ENCODE data around the gene MLX.
A peak's percentile ranks its signal among the peaks of the same experiment; 100 is the strongest.
"Not testable (repeated sequence)": the region's sequence is repeated elsewhere in the genome, so short reads cannot be mapped to it uniquely, and the experiment has no call there.

MLX gene

DNA sequence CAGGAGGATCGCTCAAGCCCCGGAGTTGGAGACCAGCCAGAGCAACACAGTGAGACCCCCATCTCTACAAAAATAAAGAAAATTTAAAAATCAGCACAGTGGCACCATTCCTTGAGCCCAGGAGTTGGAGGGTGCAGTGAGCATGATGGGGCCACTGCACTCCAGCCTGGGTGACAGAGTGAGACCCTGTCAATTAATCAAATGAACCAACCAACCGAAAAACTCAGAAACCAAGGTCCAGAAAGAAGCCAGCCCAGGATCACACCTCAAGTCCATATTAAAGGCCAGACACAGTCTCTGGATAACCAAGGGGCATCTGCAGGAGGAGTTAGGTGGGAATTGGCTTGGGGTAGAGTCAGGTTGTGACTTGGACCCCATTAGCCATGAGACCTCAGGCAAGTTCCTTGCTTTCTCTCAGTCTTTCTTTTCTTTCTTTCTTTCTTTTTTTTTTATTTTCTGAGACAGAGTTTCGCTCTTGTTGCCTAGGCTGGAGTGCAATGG is 11.7 kb upstream of the MLX start:
- DNase-seq (ENCODE audit: low read depth): no peak

DNA sequence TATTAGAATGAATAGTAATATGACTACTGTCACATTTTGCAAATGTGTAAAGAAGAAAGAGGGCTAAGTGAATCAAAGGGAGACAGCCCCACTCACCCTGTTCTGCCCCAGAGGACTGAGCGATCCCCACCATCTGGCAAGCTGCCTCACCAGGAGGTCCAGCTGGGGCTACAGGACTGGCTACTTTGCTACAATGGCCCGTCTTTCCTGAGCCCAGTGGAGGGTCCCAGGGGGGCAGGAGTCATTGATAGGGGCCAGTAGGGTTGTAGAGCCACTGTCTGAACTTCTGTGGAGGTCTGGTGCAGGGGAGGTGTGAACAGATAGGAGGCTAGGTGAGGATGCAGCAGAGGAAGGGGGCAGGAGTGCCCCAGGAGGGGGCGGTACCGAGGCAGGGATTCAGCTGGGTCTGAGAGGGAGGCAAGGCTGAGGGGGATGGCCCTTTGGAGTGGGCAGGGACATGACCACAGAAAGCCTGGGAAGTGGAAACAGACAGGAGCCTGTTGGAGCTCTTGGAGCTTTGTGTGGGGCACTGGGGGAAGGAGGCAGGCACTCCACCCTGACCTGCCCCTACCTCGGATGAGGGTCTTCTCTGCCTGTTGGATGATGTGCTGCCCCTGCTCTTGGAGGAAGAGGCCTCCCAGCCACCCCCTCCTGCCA is 10.8 kb upstream of the MLX start:
- not testable (repeated sequence) for DNase-seq (ENCODE audit: low read depth)

DNA sequence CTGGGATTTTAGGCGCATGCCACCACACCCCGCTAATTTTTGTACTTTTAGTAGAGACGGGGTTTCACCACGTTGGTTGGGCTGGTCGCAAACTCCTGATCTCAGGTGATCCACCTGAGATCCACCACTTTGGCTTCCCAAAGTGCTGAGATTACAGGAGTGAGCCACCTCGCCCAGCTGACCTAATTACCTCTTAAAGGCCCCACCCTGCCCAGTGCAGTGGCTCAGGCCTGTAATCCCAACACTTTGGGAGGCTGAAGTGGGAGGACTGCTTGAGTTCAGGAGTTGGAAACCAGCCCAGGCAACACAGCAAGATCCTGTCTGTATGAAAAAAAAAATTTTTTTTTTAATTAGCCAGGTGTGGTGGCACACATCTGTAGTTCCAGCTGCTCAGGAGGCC is 7.8 kb upstream of the MLX start:
- no peak for DNase-seq (ENCODE audit: low read depth)

DNA sequence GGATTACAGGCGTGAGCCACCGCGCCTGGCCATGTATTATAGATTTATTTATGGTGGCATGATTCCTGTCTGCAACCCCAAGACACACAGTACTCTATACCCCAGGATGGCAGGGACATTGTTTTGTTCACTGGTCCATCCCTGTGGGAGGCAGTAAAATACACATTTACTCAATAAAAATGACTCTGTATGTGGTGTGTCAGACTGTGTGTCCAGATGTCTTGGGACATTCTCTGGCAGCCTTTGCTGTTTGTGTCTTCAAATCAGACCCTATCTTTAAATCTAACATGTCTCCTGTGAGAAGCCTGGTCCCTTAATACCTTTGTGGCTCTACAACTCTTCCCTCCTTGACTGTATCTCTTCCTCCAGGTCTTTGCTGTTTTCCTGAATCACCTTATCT is 6.7 kb upstream of the MLX start:
- DNase-seq (ENCODE audit: low read depth): no peak

DNA sequence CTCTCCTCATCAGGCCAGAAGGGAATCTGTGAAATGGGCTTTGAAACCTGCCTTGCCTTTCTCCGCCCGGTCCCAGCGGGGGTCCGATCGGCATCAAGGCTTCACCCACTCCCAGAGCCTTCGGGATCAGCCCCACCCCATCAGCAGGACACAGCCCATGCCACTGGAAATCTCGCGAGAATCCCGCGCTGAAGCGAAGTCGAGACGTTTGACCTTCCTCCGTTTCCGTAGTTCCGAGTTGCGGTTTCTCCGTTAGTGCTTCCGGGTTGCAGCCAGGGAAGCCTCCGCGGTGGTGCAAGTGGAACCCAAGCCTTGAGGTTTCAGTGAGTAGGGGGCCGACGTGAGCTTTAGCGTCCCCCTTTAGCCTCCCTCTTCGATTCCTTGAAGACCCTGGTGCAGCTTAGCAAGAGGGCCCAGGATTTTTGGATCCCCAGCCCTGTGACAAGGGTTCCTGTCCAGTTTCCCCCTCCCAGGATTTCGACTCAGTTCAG is 5.0 kb upstream of the MLX start, which contains the start of gene COASY:
Gene COASY (plus strand): TSS at position 252 of the 491 bp plus-strand sequence. CDS start 475 bp downstream, outside the sequence.
- peak; percentile 82 for DNase-seq (ENCODE audit: low read depth)

DNA sequence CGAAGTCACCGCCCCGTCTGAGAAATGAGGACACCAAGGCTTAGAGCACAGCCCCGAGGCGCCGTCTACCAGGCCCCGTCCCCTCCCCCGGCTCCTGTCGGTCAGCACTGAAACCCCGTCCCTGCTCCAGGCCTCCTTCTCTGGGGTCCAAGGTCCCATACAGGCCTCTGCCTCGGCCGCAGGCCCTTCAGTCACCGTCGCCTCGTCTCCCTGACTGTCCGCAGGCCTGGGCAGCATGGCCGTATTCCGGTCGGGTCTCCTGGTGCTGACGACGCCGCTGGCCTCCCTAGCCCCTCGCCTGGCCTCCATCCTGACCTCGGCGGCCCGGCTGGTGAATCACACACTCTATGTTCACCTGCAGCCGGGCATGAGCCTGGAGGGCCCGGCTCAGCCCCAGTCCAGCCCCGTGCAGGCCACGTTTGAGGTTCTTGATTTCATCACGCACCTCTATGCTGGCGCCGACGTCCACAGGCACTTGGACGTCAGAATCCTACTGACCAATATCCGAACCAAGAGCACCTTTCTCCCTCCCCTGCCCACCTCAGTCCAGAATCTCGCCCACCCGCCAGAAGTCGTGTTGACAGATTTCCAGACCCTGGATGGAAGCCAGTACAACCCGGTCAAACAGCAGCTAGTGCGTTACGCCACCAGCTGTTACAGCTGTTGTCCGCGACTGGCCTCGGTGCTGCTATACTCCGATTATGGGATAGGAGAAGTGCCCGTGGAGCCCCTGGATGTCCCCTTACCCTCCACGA is 4.3 kb upstream of the MLX start:
- no peak for DNase-seq (ENCODE audit: low read depth)

DNA sequence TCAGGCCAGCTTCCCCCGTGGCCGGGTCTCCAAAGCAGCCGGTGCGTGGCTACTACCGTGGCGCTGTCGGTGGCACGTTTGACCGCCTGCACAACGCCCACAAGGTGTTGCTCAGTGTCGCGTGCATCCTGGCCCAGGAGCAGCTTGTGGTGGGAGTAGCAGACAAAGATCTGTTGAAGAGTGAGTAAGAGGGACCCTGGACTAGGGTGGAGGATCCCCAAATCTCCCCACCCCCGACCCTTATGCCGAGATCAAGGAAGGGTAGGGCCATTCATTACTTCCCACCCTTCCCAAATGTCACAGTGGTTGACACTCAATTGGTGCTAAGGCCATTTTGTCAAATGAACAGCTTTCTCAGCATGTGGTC is 3.8 kb upstream of the MLX start:
- DNase-seq (ENCODE audit: low read depth): no peak

DNA sequence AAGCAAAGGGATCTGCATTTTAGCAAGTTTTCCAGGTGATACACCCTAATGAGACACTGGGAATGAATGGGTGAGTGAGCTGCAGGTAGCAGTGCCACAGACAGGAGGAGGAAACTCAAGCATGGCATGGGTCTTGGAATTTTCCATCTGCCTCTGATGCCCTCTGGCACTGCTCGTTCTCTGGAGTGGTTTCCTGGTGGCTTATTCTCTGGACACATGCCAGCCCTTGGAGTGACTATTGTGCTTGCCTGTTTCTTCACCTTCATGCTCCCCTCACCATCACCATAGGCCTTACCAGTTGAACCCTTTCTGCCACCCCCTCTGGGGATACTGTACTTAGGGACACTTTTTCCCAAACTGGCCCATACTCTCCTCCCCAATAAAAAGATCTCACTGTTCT is 3.4 kb upstream of the MLX start:
- DNase-seq (ENCODE audit: low read depth): no peak

DNA sequence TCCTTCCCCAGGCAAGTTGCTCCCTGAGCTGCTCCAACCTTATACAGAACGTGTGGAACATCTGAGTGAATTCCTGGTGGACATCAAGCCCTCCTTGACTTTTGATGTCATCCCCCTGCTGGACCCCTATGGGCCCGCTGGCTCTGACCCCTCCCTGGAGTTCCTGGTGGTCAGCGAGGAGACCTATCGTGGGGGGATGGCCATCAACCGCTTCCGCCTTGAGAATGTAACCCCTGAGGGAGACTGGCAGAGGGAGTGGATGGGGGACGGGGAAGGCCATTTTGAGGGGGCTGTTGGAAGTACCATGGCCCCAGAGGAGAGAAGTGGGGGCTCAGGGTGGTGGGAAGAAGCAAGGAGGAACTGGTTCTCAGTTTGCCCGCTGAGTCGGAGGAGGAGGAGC is 3.0 kb upstream of the MLX start:
- no peak for DNase-seq (ENCODE audit: low read depth)

DNA sequence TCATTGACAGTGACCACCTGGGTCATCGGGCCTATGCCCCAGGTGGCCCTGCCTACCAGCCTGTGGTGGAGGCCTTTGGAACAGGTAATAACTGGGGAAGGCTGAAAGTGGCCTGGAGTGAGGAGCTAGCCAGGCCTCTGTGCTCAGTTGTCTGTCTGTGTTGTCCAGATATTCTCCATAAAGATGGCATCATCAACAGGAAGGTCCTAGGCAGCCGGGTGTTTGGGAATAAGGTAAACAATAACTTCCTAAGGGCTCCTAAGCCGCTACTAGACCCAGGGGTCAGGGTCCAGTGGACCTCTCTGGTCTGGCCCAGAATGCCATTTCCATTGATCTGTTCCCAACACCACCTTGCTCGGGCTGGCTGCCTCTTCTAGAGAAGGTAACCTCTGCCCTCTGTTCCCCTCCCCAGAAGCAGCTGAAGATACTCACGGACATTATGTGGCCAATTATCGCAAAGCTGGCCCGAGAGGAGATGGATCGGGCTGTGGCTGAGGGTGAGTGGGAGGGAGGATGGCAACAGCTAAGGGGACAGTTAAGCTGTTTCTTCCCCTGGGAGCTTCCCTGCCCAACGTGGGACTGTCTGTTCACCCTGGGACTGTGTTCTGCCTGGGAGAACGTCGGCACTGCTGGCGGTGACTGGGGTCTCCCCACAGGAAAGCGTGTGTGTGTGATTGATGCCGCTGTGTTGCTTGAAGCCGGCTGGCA is 1.9 kb upstream of the MLX start:
- no peak for DNase-seq (ENCODE audit: low read depth)

DNA sequence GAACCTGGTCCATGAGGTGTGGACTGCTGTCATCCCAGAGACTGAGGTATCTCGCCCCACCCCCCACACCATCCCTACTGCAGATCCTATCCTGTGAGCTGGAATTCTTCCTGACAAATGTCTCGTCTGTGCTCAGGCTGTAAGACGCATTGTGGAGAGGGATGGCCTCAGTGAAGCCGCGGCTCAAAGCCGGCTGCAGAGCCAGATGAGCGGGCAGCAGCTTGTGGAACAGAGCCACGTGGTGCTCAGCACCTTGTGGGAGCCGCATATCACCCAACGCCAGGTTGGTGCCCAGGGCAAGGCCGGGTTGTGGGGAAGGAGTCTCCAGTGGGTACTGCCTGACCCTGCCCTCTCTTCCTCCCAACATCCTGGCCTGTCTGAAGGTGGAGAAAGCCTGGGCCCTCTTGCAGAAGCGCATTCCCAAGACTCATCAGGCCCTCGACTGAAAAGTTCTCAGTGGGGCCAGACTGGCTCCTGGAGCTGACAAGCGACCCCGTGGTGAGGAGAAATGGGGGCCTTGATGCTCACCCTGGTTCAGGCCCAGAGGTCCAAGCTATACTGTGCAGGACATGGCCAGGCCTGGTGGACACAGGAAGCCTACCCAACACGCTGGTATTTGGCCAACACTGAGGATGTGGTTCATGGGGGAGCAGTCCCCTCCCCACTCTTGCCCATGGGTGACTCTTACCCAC is 1.2 kb upstream of the MLX start:
- no peak for DNase-seq (ENCODE audit: low read depth)

DNA sequence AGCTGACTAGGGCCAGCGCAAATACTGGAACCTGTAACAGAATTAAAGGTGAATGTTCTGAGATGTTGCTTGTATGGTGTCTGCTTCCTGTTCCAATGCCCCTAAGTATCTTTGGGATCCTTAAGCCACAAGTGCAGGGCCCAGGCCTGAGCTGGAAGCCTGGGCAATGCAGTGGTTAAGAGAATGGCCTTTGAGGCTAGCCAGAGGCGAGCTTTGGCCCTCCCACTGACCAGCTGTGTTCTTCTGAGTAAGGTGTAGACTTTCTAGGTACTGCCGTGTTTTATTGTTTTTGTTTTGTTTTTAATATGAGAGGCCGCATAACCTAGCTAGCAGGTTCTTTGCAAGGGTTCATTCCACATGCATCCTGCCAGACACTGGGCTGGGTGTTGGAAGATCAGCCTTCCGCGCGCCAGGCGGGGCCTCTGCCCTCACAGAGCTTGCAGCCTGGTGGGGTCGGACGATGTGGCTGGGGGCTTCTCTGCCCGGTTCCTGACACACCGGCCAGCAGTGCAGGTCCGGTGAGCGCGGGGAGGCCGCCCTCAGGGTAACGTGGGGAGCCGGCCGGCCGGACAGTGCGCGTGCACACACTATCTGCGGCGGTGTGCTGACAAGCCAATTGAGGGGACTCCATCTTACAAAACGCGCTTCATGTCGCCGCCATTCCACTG is 551 bp upstream of the MLX start:
- DNase-seq (ENCODE audit: low read depth): no peak

DNA sequence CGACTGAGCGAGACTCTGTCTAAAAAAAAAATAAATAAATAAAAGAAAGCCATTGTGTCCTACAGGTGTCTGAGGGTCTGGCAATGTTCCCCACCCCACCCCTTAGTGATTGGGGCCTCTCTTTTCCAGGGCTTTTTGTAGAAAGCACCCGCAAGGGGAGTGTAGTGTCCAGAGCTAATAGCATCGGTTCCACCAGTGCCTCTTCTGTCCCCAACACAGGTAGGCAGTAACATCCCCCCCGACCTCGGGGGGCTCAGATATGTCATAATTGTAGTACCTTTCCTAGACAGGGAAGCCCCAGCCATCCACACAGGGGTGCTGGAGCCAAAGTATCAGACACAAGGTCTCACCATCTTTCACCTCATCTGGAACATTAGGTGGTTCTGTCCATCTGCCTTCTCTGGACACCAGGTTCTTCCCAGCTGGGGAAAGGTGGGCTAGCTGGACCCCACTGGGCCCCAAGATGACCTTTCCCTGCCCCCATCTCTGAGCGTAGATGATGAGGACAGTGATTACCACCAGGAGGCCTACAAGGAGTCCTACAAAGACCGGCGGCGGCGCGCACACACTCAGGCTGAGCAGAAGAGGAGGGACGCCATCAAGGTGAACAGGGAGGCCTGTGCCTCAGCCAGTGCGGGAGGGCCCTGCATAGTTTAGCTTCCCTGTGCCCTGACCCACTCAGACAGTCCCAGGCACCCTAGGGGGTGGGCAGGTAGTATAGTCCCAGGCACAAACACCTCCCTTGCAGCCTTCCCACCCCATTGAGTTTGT is 1.6 kb downstream of the MLX start:
- DNase-seq (ENCODE audit: low read depth): no peak

DNA sequence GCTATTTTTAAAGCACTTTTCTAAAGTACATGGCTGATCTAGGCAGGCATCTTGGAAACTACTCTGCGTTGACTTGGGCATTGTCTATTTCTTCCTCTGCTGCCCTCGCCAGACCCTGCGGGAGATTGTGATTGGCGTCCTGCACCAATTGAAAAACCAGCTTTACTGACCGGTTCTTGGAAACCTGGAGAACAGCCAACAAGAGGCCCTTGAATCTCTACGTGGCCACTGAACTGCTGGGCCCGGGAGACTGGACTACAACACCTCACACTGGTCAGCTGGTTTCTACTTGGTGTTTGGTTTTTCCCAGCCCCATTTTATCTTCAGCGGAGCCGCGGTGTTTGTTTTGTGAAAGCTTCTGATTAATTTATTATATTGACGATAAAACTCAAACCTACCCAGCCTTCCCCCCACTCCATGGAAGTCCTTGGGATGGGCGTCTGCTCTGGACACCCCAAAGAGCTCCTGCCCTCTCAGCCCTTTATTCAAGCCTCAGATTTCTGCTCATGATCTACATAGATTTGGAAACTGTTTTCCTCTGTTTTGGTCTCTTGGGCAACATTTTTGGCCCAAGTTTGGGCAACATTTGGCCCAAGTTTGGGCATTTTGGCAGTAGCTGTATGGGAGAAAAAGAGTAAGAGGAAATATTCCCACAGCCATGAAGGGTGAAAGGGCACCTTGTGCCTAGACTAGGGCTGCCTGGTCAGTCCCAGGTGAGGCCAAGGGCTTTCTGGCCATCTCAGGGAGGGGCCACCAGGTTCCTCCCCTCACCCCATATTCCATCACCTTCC is 4.7 kb downstream of the MLX start:
- DNase-seq (ENCODE audit: low read depth): no peak

DNA sequence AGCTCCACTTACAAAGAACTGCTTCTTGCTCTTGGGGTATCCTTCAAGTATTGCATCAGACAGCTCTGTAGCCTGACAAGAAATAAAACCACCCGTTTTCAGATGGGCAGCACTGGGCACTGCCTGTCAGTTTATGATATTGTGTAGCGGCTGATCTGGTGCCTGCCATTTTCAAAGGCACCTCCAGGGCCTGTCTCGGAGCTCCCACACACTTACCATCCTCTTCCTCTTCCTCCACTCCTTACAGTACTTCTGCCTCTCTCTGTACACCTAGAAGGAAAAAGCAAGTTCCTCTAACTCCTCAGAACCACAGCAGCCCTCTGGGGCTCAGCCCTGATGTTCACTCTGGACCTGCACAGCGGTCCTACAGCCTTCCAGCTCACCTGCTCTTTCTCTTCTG is 6.2 kb downstream of the MLX start:
- no peak for DNase-seq (ENCODE audit: low read depth)

DNA sequence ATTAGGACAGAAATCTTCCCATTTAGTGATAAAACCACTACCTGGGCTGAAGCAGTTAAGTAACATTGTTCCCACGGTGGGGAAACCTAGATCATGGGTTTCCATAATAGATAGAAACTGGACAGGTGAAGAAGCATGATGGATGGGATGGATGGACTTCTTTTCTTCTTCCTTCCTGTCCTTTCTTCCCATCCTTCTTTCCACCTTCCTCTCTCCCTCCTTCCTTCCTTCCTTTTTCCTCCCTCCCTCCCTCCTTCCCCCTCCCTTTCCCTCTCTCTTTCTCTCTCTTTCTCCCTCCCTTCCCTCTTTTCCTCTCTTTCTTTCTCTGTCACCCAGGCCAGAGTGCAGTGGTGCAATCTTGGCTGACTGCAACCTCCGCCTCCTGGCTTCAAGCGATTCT is 7.6 kb downstream of the MLX start:
- no peak for DNase-seq (ENCODE audit: low read depth)

DNA sequence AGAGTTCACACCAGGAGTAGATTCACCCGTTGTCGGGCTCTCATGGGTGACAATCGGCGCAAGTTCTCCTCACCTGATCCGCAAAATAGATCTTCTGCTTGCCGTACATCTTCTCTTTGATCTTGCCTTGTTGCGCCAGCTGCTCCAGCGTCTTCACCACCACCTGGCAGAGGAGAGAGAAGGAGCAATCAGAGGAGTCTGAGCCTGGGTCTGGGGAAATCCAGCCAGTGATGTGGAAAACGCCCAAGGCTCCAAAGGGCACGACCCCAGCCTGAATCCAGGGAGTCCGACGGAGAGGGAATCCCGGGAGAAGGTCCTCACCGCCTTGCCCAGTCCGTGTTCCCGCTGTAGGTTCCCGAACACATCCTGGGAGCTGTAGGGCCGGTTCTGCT is 10.2 kb downstream of the MLX start:
- DNase-seq (ENCODE audit: low read depth): no peak

DNA sequence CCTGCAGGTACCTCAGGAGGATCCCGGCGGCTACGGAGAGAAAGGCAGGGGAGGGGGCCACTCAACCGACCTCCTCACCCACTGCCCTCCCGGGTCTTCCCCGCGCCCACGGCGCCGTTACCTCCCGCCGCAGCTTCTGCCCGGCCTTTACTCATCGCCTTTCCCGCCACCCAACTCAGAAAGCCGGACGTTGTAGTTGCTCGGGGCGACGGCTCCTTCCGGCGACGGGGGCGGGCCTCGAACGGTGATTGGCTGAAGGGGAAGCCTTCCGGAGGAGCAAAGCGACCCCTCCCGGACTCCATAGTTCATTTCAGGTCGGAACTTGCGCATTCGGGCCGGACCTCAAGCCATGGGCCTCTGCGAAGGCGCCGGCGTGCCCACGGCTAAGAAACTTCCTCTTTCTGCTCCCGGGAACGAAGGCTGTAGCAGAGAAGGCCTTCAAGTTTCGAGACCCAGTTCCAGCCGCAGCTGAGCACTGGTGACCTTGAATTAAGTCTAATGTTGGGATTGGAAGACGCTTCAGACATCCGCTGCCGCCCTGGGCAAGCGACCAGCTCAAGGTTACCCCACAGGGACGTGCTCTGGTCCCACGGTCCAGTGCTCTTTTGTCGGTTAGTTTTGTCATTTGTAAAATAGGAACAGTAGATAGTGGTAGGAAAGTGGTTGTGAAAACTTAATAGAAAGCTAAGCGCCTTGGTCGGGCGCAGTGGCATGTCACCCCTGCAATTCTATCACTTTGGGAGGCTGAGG is 10.8 kb downstream of the MLX start, which contains the start of gene PSMC3IP:
Gene PSMC3IP (minus strand): TSS at position 198 of the 750 bp plus-strand sequence. CDS start 43 bp downstream, at position 155.
- DNase-seq (ENCODE audit: low read depth): peak; percentile 85

DNA sequence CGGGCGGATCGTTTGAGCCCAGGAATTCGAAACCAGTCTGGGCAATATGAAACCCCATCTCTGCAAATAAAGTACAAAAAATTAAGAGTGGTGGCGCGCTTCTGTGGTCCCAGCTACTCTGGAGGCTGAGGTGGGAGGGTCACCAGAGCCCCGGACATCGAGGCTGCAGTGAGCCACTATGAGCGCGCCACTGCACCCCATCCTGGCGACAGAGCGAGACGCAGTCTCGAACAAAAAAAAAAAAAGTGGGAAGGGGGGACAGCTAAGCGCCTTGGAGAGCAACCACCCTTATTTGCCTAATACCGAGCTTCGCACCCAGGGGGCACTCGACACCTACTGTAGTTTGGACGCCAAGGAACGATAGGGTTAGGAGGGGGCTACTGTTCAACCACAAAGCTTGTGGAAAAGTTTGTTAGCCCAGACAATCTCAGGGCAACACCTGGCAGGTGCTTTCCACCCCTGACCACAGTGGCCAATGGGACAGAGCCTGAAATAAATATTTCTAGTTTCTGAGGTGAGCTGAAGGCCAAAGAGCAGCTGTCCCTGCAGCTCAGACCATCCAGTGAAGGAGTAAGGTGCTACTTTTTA is 11.5 kb downstream of the MLX start:
- DNase-seq (ENCODE audit: low read depth): peak; percentile 34
